HG03039 (cell line): ENCODE data around the gene CHST13.

Source experiments
- ATAC-seq: cut with Tn5 transposase; IDR thresholded peaks from one replicate; pipeline ENCODE4 v1.9.1; 2021; ENCODE audit warnings: mild to moderate bottlenecking, moderate library complexity; ENCODE audit not compliant: unreplicated experiment

Gene CHST13

GRCh38 chr3:126507886-126508285, 16.1 kb upstream of the CHST13 start:
- no peak for ATAC-seq

DNA sequence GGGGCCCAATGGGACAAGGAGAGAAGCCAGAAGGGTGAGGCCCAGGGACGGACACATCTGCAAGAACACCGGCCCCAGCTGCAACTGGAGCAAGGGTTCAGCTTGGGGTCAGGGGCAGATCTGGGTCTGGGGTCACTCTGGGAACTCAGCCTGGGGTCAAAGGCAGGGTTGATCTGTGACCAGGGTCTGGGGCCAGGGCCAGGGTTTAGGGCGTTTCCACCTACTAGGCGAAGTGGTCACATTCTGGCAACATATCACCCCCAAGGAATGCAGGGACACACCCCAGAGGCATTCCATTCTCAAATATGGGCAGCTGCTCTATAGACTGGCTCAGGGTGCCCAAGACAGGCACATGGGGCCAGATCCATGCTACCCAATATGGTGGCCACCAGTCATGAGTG, 15.4 kb upstream of the CHST13 start:
- ATAC-seq = no peak

- ATAC-seq = no peak
Measured at GRCh38 chr3:126509597-126510307, 14.2 kb upstream of the CHST13 start.

- no peak for ATAC-seq
Measured at GRCh38 chr3:126510308-126510910, 13.5 kb upstream of the CHST13 start.

GRCh38 chr3:126511291-126511690, 12.7 kb upstream of the CHST13 start:
- no peak for ATAC-seq

DNA sequence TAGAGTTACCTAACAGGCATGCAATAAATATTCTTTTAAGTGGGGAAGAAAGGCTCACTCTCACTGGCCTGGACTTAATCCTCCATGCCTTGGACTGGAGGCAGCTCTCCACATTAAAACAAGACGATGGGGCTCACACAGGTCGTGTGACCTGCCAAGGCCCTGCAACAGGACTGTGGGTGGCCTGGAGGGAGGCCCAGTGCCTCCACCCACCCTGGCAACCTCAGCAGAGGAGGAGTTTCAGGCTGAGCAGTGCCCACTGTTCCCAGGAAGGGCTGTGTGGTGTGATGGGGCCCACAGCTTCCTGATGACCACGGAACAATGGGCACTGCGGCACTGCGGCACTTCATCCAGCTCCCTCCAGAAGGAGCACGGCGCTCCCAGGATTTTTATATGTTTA, 11.9 kb upstream of the CHST13 start:
- no peak for ATAC-seq

GRCh38 chr3:126512916-126513650, 10.9 kb upstream of the CHST13 start:
- ATAC-seq = no peak

- ATAC-seq = no peak
Measured at GRCh38 chr3:126514161-126514560, 9.8 kb upstream of the CHST13 start.

GRCh38 chr3:126515066-126515706, 8.8 kb upstream of the CHST13 start:
- ATAC-seq = no peak

DNA sequence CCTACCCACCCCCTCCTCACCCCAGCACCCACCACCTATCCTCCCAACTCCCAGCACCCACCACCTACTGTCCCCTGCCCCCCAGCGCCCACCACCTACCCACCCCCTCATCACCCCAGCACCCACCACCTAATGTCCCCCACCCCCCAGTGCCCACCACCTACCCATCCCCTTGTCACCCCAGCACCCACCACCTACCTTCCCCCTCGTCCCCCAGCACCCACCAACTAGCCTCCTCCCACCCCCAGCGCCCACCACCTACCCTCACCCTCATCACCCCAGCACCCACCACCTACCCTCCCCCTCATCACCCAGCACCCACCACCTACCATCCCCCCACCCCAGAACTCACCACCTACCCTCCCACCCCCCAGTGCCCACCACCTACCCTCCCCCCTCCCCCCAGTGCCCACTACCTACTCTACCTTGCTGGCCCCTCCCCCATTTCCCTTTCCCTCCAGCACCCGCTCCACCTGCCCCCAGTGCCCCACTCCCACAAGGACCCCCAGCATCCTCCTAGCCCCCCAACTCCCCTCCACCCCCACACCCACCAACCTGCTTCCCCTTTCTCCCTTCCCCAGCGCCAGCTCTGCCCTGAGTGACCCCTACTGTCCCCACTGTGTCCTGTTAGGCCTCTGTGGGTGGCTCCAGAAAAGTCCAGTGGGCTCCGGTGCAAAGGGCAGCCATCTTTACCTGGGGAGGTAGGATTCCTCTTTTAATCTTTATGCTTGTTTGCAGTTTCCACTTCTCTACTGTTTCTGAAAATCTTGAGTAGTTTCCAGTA, 7.6 kb upstream of the CHST13 start:
- ATAC-seq = no peak

DNA sequence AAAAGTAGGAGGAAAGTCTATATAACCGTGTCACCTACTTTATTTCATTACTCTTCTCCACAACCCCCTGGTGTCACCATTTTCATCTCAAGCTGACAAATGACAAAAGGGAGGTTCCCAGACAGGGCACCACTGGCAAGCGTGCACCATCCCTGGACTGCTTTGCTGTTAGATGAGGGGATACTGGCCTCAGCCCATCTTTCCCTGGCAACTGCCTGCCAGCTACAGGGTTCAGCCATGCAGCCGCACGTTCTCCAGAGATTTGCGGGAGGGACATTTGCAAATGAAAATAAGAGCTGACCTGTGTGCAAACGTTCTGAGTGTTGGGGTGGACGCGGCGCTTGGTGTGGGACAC, 7.0 kb upstream of the CHST13 start:
- no peak for ATAC-seq

DNA sequence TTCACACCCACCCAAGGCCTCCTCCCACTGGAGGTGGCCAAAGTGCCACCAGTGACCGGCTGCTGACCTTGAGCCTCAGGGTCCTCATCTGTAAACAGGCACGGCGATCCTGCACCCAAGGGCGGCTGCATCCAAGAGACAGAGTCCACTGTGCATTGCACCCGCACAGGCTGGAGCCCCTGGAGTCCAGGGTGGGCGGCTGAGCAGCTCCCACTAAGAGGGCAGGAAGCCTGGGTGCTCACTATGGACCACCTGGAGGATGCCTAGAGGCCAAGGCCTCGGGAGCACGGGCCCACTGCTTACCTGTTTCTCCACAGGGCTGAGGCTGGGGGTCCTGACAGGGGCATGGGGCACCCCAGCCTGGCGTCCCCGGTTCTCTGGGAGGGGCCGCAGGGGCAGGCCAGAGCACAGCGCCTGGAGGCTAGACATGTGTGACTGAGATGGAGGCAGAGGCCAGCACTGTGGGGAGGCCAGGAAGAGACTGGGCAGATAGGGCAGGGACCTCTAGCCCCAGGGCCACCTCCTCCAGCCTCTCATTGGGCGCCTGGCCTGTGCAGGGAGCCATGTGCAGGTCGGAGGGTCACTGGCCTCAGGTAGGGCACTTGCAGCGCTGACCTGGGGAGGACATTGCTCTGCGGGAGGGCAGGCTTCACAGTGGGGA, 6.5 kb upstream of the CHST13 start, which contains the start of gene UROC1:
Gene UROC1 (minus strand): TSS at position 483 of the 661 bp plus-strand sequence. CDS start 54 bp downstream, at position 429.
- ATAC-seq = no peak

DNA sequence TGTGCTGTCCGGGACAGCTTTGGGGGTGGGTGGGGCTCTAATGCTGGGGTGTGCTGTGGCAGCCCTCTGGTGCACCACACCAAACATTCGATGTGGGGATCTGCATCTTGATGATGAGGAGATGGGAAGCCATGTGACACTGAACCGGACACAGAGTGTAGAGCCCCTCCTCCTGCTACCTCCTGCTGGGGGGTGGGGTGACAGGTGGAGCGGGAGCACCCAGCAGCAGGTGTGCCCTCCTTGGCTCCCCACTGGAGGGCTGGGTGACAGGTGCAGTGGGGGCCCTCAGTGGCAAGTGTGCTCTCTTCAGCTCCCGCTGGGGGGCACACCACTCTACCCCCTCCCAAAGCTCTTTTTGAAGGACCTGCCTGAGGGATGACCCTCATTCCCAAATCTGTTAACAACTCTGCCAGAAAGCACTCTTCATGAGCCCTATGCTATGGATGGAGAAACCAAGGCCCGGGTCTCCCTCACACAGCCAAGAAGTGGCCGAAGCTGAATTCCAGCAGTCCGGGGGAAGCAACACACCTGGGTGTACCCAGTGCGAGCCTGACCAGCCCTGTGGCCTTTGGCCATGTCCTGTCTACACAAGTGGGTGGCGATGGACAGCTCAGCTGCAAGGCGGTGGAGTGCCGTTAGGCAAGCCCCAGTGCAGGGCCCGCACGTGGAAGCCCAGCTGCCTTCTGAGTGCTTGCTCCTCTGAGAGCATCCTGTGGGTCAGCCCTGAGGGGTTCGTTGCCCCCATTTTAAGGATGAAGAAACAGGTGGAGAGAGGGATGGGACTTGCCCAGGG, 5.8 kb upstream of the CHST13 start:
- no peak for ATAC-seq

GRCh38 chr3:126518779-126519177, 5.2 kb upstream of the CHST13 start:
- no peak for ATAC-seq

DNA sequence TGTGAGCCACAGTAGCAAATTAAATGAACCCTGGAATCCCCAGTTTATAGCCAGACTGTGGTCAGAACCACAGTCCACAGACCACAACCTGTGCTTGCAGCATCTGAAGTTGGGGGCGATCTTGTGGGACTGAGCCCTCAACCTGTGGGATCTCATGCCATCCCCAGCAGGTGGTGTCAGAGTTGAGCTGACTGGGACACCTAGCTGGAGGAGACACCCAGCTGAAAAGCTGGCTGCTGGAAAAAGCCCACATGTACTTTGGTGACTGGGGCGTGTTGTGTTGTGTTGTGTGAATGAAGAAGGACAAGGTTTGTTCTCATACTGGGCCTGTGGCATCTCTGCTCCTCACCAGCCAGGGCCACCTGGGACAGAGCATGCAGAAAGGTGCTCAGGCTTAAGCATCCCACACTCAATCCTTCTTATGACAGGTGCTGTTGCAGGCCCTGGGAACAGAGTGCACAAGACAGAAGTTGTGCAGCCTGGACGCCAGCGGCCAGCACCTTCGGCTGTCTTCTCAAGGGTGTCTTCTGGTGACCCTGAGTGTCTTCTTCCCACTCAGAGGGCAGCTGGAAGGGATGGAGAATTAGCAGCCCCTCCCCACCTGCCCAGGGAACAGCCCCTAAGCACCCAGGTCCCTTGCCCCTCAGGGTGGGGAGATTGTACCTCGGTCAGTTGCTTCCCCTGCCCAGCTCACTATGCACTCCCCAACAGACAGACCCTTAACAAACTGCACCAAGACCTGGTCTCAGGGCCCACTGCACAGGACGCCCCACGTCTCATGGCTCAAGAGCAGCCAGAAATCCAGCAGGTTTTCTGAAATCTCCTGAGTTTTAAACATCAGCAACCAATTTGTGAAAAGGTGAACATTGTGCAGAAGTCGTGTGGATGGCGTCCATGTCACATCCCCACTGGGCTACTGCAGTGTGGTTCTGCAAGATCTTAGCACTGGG, 4.2 kb upstream of the CHST13 start:
- ATAC-seq = no peak

- no peak for ATAC-seq
Measured at GRCh38 chr3:126521122-126521891, 2.6 kb upstream of the CHST13 start.

DNA sequence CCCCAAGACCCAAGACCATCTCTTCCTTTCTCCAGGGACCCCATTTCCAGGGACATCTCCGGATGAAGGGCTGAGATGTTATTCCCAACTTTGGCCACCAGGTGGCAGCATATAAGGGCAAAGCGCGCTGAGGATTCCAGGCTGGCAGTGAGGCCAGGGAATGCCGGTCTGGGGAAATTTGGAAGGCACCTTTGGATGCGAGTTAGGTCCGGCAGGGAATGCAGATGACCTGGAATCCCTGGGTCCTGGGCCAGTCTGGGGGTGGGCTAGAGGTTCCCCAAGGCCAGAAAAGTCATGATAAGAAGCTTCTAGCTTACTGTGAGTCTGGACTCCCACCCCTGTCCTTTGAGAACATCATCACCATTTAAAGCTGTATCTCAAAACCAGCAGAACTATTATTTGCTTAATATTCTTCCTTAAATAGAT, 1.6 kb upstream of the CHST13 start:
- no peak for ATAC-seq
